ENCODE data around the gene JPH2.

DNA sequence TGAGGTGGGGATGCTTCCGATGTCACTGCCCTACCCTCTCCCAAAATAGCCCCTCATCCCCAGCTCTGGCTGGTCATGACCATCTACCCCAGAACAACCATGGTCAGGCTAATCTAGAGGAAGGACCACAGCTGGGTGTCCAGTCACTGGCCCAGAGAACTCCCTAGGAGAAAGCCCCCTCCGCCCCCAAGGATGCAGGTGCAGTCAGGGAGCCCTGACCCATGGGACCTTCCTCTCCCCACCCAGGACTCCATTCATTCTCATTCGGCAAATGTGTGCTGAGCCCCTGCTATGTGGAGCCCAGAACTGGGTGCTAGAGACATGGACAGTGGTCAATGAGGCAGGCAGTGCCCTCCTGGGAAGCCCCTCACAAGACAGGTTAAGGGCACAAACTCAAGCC is 60.5 kb downstream of the JPH2 start:
- TF ChIP-seq CTCF (IDR thresholded peaks at IDR 0.05) (no peak), FOXK1 (CRISPR knock-in tag; IDR thresholded peaks at IDR 0.05) (no peak), SMAD3 (CRISPR knock-in tag; IDR thresholded peaks at IDR 0.05; ENCODE audit: borderline replicate concordance) (no peak)
- TF ChIP-seq, protein P1, sequence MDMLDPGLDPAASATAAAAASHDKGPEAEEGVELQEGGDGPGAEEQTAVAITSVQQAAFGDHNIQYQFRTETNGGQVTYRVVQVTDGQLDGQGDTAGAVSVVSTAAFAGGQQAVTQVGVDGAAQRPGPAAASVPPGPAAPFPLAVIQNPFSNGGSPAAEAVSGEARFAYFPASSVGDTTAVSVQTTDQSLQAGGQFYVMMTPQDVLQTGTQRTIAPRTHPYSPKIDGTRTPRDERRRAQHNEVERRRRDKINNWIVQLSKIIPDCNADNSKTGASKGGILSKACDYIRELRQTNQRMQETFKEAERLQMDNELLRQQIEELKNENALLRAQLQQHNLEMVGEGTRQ (CRISPR knock-in tag; IDR thresholded peaks at IDR 0.05), result no peak

All from WTC11 (cell line).